ENCODE results near the gene PRAC1.
"Not testable (repeated sequence)": the region's sequence is repeated elsewhere in the genome, so short reads cannot be mapped to it uniquely, and the experiment has no call there.

Gene PRAC1

DNA sequence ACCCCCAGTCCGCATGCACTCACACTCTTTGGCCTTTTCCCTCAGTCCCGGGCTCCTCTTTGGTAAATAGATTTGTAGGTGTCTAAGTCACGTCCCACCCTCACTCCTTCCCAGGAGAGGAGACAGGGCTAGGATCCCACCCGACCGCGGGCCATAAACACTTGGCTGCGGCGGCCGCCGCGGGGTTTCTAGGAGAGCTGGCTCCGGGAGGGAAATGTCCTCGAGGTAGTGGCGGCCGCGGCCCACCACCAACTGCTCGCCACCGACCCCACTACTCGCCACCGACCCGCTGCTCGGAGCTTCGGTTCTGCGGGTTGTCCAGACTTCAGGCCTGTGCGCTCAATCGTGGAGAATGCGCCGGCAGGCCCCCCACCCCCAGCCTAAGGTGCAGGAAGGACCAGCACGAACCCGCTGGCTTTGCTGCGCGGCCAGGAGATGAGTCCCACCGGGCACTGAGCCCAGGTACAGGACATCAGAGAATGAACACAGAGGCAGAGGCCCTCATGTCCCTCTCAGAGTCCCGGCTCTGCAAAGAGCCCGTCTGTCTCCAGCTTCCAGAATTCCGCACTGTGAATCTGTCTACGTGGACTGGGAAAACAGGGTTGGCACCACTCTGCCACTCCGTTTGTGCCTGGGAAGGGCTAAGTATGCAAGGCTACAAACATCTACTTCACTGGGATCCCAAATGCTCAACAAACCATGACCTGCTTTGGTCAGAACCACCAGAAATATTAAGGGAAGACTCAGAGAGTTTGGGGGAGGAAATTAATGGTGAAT lies 3.2 kb upstream of the PRAC1 start:
- DNase-seq = no peak

DNA sequence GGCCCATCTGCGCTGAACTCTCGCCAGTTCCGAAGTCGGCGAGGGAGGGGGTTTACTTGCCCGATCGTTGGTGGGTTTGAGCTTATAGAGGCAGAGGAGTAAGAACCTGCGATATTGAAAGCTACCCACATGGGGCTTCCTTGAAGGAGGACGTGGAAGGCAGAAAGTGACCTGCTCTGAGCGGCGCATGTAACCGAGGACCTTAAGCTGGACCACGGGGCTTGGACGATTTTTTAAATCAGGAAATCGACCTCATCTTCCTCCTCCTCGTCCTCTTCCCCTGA lies 2.6 kb upstream of the PRAC1 start:
- no peak for DNase-seq

DNA sequence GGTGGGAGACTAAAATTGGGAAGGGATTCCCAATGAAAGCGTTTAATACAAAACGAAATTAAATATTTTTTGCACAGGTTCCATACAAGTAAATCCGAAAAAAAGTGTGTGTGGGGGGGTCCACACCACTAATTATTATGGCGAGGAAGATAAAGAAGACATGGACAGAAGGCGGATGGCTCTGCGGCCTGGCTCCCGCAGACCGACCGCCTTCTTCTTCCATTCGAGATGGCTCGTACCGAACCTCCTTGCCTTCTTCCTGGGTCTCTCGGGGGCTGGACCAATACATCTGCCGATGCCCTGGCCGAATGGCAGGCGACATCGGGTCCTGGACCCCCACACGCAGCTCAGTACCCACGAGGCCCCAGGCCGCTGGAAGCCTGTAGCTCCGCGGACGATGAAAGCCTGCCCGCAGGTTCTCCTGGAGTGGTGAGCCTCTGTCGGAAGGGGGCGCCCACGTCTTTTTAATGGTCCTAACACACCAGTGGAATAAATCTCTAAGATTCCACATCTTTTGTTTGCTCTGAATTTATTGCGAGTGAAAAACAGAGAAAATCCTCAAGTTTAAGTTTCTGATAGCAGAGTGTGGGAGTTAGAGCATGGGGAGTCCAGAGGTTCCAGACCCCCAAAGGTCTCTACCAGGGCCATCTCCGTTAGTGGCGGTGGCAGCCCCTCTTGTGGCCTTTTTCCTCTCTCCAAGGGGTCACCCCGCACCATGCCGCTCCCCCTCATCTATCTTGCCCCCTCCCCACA lies 2.1 kb upstream of the PRAC1 start:
- peak; percentile 73 for DNase-seq

DNA sequence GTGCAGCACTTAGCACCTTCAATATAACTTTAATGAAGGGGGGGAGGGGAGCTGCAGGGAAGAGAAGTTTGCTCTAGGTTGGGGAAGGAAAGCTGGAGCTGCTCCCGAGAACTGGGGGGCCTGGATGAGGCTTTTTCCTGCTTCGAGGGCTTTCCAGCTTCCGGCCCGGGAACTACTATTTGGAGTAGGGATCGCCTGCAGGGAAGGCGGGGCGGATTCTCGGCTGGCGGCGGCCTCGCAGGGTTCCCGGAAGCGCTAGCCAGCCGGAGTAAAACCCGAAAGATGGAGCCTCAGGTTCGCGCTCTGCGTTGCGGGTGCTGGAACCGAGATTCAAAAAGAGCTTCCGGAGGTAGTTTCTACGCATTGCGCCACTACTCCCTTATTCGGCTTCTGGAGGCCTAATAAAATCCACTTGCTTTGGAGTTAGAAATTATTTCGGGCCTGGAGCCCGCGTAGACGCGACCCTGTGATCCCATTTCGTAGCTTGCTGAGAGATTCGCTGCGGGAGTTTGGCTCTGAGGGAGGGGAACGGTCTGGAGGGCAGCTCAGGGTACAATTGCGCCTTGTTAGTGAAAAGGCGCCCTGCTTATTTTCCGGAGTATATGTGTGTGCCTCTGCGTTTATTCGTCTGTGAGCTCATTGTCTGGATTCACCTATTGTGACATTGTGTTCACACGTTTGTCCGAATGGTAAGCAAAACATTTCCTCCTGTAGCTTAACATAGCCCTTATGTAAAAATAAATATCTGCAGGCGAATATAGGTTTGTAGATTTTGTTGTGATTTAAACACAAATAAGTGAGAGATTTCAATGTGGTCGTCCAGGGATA lies 1.3 kb upstream of the PRAC1 start:
- DNase-seq = no peak

DNA sequence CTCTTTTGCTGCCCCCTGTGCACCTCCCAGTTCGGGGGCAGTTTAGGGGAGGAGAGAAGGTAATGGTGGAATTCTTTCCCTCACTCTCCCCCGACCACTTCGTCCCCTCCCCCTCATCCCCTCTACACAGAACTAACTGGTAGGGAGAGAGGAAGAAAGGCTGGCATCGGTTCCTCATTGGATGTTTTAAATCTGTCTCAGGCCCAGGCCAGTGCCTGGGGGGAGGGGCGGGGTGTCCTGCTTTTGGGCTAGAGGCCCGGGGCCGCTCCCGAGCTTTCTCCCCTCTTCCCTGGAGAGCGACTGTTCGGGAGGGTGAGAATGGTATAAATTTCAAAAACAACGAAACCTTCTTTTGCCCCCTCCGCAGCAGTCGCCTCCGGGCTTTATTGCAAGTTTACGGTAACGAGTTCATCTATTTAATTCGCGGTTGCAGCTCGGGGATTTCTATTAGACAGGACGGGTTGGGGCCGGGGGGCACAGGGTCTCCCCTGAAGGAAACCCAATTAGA lies 651 bp upstream of the PRAC1 start, which contains the start of gene PRAC2:
TSS of gene PRAC2 (plus strand) at position 271 of the 508 bp plus-strand sequence. CDS start 1,226 bp downstream, outside the sequence.
- DNase-seq = no peak

DNA sequence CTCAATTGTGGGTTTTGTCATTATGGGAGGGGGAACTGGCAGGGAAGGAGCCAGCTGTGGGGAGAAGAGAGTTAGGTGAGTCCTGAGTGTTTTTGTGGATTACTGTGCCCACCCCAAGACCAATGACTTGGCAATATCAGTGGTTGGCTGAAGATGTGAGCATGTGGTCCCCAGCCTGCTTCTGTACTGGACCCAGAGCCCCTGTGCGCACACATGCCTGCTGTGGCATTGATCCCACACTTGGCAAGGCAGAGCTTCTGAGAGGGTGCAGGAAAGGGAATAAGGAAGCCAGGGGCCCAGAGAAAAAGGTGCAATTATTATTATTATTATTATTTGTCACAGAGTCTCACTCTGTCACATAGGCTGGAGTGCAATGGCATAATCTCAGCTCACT lies 1.3 kb downstream of the PRAC1 start:
- DNase-seq = no peak

DNA sequence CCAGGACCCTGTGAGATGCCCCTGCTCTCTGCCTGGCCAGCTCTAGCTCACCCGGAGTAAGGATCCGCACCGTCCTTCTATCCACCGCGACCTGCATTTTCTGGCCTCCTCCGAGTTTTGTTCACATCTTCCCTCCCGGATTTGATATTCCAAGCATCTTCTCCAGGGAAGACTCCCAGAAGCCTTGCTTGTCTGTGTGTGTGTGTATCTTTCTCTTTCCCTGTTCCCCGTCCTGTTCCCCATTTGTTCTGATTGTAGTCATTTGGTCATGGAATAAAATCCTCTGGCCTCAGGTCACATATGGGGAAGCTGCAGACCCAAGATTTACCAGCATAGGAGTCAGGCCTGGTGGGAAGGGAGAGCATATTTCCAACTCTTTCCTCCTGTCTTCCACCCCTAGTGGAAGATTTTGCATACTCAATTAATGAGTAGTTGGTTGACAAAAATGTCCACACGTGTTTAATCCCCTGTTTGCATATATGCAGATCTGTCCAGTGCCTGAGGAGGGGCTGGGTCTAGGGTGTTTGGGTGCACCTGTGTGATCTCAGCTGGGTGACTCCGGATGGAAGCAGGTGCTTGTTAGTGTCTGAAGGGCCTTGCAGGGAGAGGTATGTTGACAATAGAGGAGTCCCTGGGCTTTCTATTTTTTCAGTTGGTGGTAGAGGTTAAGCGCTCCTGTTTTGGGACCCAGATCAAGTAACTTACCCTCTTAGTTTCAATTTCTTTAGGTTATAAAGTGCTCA lies 1.9 kb downstream of the PRAC1 start:
- no peak for DNase-seq

DNA sequence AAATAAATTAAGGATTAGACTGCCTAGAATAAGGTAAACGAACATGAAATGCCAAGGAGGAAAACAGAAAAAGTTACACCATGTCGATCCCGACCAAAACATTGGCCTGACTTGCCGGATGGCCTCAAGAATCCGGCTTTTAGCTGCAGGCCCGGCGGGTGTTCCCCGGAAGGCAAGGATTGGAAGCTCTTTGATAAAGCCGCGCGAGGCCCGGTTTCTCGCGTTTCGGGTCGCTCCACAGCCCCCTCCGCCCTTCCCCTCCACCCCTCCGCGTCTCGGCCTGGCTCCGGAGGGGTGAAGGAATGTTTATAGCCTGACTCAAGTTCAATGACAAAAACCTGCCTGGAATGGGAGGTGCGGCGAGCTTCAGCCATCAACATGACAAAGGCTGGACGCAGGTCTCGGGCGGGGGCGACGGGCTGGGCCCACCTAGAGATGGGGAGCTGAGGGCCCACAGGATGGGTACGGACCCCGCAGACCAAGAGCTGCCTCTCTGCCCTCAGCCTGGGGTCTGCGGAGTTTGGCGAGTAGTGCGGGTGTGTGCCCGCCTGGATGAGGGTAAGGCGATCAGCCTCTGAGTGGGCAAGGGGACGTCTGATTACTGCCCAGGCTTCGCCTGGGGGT lies 2.6 kb downstream of the PRAC1 start:
- DNase-seq = no peak

DNA sequence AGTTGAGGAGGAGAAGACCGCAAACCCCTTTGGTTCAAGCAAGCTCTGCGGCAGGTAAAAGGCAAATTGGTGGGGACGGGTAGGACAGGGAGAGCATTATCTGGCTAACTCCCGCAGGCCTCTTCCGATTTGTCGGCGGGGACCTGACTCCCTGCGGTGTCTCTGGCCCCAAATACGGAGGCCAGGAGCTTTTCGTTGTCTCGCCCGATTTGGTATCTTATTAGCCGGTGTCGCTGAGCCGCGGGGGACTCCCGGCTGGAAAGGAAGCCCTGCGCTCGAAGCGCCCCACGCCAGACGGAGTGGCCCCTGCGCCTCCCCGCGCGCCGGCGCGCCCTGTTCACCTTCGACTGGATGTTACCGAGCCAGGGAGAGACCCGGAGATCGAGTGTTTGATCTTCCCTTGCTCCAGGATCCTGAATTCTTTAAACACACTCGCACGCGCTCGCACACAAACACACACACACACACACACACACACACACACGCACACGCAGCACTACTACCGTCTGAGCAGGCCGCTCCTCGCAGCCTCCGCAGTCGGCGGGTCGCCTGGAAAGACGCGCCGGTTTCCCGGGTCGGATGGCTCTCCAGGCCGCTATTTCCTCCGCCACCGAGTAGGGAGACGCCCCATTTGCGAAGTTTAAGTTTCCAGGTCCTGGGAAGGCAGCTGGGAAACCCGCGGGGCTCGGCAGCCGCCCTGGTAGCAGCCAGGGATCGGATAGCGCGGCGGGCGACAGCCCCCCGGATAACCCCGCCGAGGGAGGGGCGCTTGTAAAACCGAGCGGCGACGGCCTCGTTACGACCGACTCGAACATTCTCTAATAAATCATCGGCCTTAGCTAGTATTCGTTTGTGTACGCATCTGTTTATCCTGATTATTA lies 3.3 kb downstream of the PRAC1 start:
- no peak for DNase-seq

DNA sequence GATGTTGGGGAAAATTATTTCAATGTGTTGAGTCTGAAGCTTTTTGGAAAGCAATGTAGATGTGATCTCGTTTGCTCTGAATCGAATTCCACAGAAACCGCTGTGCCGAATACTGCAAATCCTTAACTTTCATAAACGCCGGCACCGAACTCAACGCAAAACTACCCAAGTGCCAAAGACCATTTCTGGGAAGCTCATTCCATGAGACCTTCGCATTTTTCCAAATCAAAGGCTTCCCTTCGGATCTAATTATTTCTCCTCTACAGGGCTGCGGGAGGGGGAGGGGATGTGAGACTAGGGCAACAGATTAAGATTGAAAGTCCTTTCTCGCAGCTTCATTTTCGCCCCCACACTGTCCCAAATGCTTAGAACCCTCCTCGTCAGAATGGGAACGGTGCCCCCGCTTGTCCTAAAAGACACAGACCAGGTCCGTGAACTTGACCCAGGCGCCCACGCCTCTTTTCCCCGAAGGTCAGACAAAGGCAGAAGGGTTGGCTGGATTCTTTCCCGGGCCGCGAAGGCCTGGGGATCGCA lies 4.0 kb downstream of the PRAC1 start:
- DNase-seq = no peak

DNA sequence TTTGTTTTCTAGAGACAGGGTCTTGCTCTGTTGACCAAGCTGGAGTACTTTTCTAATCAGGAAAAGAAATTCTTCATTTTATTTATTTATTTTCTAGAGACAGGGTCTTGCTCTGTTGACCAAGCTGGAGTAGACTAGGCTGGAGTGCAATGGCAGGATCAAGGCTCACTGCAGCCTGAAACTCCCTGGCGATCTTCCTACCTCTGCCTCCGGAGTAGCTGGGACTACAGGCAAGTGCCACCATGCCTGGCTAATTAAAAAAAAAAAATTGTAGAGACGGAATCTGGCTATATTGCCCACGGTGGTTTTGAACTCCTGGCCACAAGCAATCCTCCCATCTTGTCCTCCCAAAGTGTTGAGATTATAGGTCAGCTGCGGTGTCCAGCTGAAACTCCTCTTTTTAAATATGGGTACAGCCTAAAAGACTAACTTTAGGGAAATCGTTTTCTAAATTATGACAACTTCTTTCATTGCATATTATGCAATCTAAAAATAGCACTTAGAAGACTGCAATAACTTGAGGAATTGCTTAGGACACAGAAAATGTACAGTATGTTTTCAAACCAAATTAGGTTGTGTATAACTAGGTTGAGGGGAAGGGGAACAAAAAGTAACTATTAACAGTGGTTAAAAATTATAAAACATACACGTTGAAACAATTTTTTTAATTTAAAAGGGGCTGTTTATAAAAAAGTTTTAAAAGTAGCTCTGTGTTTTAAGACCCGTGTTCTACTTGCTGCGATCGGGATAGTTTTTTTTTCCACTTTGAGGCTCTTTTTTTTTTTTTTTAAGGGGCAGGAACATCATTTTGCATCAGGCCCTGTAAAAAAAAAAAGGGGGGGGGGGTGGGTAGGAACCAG lies 4.7 kb downstream of the PRAC1 start:
- no peak for DNase-seq

DNA sequence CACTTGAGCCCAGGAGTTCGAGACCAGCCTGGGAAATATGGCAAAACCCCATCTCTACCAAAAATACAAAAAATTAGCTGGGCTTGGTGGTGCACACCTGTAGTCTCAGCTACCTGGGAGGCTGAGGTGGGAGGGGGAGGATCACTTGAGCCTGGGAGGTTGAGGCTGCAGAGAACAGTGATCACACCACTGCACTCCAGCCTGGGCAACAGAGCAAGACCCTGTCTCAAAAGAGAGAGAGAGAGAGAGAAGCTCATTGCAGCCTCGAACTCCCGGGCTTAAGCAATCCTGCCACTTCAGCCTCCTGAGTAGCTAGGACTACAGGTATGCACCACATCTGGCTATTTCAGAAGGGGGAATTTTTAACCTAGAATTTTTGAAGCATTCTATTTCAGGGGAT lies 5.8 kb downstream of the PRAC1 start:
- not testable (repeated sequence) for DNase-seq

DNA sequence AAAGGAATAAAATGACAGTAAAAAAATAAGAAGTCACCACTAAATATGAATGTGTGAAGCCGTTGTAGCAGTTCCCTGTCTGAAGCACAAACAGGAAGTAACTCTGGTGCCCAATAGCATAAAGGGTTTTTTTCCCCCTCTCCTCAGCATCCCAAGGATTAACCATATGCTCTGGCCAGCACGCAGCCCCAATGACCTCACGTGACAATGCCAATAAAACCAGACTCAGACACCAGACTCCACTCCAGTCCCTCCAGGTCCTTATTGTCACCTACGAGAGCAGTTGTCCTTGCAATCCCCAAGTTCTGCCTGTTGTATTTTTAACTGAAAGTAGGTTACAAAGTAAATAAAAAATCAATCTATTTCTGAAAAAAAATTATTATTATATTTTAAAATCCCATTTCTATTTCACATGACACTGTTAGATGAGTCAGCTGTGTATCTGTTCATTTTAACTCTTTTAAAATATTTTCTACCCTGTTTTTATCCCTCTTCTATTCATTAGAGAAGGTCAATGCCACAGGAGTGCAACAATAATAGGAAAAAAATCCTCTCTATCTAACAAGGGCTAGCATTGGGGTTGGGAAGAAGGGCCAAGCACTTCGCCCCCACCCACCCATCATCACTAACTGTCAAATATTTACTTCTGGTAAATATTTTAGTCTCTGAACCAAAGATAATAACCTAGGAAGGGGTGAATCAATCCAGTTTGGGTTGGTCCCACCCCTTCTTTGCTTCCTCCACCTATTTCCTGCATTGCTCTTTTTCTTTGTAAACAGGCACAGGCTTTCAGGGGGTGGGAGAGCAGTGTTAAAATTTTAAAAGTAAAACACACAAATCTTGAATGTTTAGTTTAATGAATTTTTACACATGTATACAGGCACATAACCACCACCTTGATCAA lies 6.6 kb downstream of the PRAC1 start:
- DNase-seq = no peak

DNA sequence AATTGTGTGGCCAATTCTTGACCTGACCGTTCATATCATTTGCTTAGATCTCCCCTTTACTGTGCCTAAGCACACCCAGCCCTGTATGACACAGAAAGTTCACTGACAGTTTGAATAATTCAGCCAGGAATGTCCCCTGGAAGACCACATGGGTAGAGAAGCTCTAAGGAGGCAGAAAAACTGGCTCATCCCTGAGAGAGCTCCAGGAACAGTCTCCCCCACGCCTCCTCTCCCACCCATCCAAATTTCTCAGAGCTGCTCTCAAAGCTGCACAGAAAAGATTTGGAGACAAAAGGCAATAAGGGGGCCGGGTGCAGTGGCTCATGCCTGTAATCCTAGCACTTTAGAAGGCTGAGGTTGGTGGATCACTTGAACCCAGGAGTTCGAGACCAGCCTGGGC lies 11.2 kb downstream of the PRAC1 start:
- DNase-seq = no peak

DNA sequence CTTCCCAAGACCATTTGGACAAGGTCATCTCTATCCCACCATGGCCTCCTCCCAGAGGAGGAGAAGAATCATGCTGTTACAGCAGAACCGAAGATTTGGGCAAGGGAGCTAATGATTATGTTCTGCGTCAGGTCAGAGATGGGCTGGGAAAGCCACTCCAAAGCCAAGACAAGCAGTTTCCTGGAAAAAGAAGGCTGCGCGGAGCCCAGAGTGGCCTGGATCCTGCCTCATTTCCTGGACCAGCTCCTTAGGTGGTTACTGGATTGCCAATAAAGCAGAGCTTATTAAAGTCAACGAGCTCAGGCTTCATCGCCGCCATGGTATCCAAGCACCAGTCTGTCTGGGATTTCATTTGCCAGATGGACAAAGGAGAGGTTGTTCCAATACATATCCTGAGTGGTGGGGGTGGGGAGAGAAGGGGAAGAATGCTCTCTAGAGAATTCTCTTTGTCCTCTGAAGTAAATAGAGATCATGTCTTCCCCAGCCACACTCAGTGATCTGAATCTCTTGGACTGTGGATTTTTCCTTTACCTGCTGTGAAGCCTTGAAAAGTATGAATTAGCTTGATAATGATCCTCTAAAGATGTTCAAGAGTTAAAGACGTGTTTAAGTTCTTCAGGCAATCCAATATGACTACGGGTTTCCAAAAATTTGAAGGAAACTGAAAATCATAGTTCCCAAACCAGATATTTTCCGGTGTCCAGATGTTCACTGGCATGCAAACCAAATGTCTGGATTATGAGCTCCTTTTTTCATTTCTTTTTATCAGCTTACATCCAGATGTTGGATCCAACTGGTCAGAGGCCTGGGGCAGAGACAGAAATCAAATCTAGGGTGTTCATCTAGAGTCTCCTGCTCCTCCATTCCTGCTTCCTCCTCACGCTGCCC lies 17.7 kb downstream of the PRAC1 start:
- no peak for DNase-seq

DNA sequence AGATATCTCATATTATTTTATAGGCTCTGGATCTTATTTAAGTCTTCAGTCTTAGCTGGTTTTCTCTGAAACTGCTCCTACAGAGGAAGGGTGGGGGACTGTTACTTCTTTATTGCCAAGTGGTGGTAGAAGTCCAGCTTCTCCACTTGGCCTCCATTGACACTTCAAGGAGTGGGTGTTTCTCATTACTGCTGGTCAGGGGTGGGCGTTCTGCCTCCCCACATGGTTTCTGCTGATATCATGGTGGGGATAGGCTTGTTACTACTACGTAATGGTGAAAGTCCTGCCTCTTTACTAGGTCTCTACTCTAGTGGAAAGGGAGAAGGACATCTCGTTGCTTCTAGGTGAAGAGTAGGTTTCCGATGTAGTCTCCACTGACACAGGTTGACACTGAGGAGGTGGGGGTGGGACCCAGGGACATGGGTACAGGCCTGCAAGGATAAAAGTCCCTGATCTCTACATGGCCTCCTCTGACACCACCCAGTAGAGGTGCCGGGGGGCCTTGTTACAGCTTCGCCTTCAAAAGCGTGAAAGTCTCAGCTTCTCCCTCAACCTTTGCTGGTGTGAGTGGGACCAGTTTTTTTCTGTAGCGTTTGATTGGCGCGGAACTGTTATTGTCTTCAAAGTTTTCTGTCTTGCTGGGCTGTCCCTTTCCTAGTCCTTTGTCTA lies 20.3 kb downstream of the PRAC1 start:
- DNase-seq = no peak

DNA sequence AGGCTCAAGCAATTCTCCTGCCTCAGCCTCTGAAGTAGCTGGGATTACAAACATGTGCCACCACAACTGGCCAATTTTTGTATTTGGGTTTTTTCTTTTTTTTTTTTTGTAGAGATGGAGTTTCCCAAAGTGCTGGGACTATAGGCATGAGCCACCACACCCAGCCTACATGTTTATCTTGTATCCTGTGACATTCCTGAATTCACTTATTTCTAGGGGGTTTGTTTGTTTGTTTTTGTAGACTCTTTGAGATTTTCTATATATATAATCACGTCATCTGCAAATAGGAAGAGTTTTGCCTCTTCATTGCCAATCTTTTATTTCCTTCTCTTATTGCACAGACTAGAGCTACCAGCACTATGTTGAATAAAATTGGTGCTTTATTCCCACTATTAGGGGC lies 29.1 kb downstream of the PRAC1 start:
- no peak for DNase-seq

Measured in activated gamma-delta T cell treated with Interleukin-2 at 50 U/mL for 16 hours (primary cell).